Kidney tubule cell (primary cell): ENCODE measurements around the gene EHMT1.
"Not testable (repeated sequence)": the region's sequence is repeated elsewhere in the genome, so short reads cannot be mapped to it uniquely, and the experiment has no call there.

ENCODE experiments used
- DNase-seq: peaks from one replicate; pipeline ENCODE4 v3.0.0-alpha.2; 2018; ENCODE audit warnings: low spot score

EHMT1 gene

GRCh38 chr9:137615387-137615871 is 3.4 kb upstream of the EHMT1 start:
- no peak for DNase-seq

GRCh38 chr9:137619240-137620047 is 639 bp downstream of the EHMT1 start:
- DNase-seq: peak; percentile 48

GRCh38 chr9:137620048-137620405 is 1.2 kb downstream of the EHMT1 start:
- no peak for DNase-seq

GRCh38 chr9:137620581-137620980 is 1.8 kb downstream of the EHMT1 start:
- DNase-seq: no peak

GRCh38 chr9:137621131-137621757 is 2.4 kb downstream of the EHMT1 start:
- peak; percentile 31 for DNase-seq

- not testable (repeated sequence) for DNase-seq
These were observed 3.4 kb downstream of the EHMT1 start for GRCh38 chr9:137622211-137622610.

GRCh38 chr9:137626464-137626863 is 7.7 kb downstream of the EHMT1 start:
- no peak for DNase-seq

- DNase-seq: not testable (repeated sequence)
These were observed 8.6 kb downstream of the EHMT1 start for GRCh38 chr9:137627406-137627805.

- DNase-seq: no peak
These were observed 11.3 kb downstream of the EHMT1 start for GRCh38 chr9:137630126-137630525.

GRCh38 chr9:137630679-137631078 is 11.9 kb downstream of the EHMT1 start:
- no peak for DNase-seq

GRCh38 chr9:137631345-137632229 is 12.8 kb downstream of the EHMT1 start:
- no peak for DNase-seq

- no peak for DNase-seq
These were observed 13.7 kb downstream of the EHMT1 start for GRCh38 chr9:137632230-137633161.

GRCh38 chr9:137634016-137634415 is 15.2 kb downstream of the EHMT1 start:
- no peak for DNase-seq

GRCh38 chr9:137638680-137639079 is 19.9 kb downstream of the EHMT1 start:
- DNase-seq: no peak

GRCh38 chr9:137639303-137640051 is 20.7 kb downstream of the EHMT1 start:
- DNase-seq: no peak

- no peak for DNase-seq
These were observed 22.1 kb downstream of the EHMT1 start for GRCh38 chr9:137640862-137641261.

- DNase-seq: no peak
These were observed 23.4 kb downstream of the EHMT1 start for GRCh38 chr9:137642118-137642601.

GRCh38 chr9:137642892-137643291 is 24.1 kb downstream of the EHMT1 start:
- no peak for DNase-seq

- no peak for DNase-seq
These were observed 25.1 kb downstream of the EHMT1 start for GRCh38 chr9:137643921-137644320.

- no peak for DNase-seq
These were observed 26.4 kb downstream of the EHMT1 start for GRCh38 chr9:137645211-137645610.
